HEK293 (cell line): ENCODE measurements around the gene GGA3.

Experiments used
- GLI2 ChIP-seq: fragments of 450-650 bp; formaldehyde crosslinking; IDR thresholded peaks from 2 replicates; pipeline ENCODE4; 2017; ENCODE audit warnings: missing biosample characterization, missing genetic modification characterization, low read depth, borderline replicate concordance
- MYNN ChIP-seq: fragments of 450-650 bp; formaldehyde crosslinking; IDR thresholded peaks from 2 replicates; pipeline ENCODE4 v1.5.1; 2016; ENCODE audit warnings: missing biosample characterization, missing genetic modification characterization, borderline replicate concordance
- SP2 ChIP-seq: fragments of 450-650 bp; formaldehyde crosslinking; IDR thresholded peaks from 2 replicates; pipeline ENCODE4 v1.5.1; 2016; ENCODE audit warnings: missing biosample characterization, missing genetic modification characterization
- ZBTB17 ChIP-seq: fragments of 450-650 bp; formaldehyde crosslinking; IDR thresholded peaks from 2 replicates; pipeline ENCODE4 v1.5.1; 2016; ENCODE audit warnings: missing biosample characterization, missing genetic modification characterization
- ZBTB48 ChIP-seq: fragments of 450-650 bp; formaldehyde crosslinking; IDR thresholded peaks from 2 replicates; pipeline ENCODE4 v1.5.1; 2016; ENCODE audit warnings: missing biosample characterization, missing genetic modification characterization
- ZBTB7A ChIP-seq: fragments of 450-650 bp; formaldehyde crosslinking; IDR thresholded peaks from 2 replicates; pipeline ENCODE4 v1.5.1; 2016; ENCODE audit warnings: low read depth, missing biosample characterization, missing genetic modification characterization
- ZFHX2 ChIP-seq: fragments of 450-650 bp; formaldehyde crosslinking; conservative IDR thresholded peaks from 2 replicates; pipeline ENCODE4 v1.5.1; 2016; ENCODE audit warnings: missing biosample characterization, missing genetic modification characterization
- ZIC2 ChIP-seq: fragments of 450-650 bp; formaldehyde crosslinking; IDR thresholded peaks from 2 replicates; pipeline ENCODE4 v1.5.1; 2016; ENCODE audit warnings: missing biosample characterization, missing genetic modification characterization
- ZNF132 ChIP-seq: fragments of 450-650 bp; formaldehyde crosslinking; IDR thresholded peaks from 2 replicates; pipeline ENCODE4 v1.5.1; 2017; ENCODE audit warnings: missing biosample characterization, missing genetic modification characterization, borderline replicate concordance
- ZNF138 ChIP-seq: fragments of 450-650 bp; formaldehyde crosslinking; IDR thresholded peaks from 2 replicates; pipeline ENCODE4 v1.5.1; 2016; ENCODE audit warnings: missing biosample characterization, missing genetic modification characterization, borderline replicate concordance
- ZNF155 ChIP-seq: fragments of 450-650 bp; formaldehyde crosslinking; IDR thresholded peaks from 2 replicates; pipeline ENCODE4 v1.5.1; 2016; ENCODE audit warnings: missing biosample characterization, missing genetic modification characterization
- ZNF16 ChIP-seq: fragments of 450-650 bp; formaldehyde crosslinking; IDR thresholded peaks from 2 replicates; pipeline ENCODE4 v1.5.1; 2016; ENCODE audit warnings: low read depth, missing biosample characterization, missing genetic modification characterization
- ZNF202 ChIP-seq: fragments of 450-650 bp; formaldehyde crosslinking; IDR thresholded peaks from 2 replicates; pipeline ENCODE4 v1.5.1; 2016; ENCODE audit warnings: missing biosample characterization, missing genetic modification characterization, borderline replicate concordance
- ZNF223 ChIP-seq: fragments of 450-650 bp; formaldehyde crosslinking; IDR thresholded peaks from 2 replicates; pipeline ENCODE4 v1.5.1; 2016; ENCODE audit warnings: missing biosample characterization, missing genetic modification characterization
- ZNF311 ChIP-seq: fragments of 450-650 bp; formaldehyde crosslinking; IDR thresholded peaks from 2 replicates; pipeline ENCODE4 v1.5.1; 2017; ENCODE audit warnings: missing biosample characterization, missing genetic modification characterization, borderline replicate concordance
- ZNF423 ChIP-seq: fragments of 450-650 bp; formaldehyde crosslinking; IDR thresholded peaks from 2 replicates; pipeline ENCODE4 v1.5.1; 2016; ENCODE audit warnings: missing biosample characterization, missing genetic modification characterization
- ZNF514 ChIP-seq: fragments of 450-650 bp; formaldehyde crosslinking; IDR thresholded peaks from 2 replicates; pipeline ENCODE4 v1.5.1; 2016; ENCODE audit warnings: missing biosample characterization, missing genetic modification characterization
- ZNF670 ChIP-seq: fragments of 450-650 bp; formaldehyde crosslinking; IDR thresholded peaks from 2 replicates; pipeline ENCODE4 v1.5.1; 2016; ENCODE audit warnings: missing biosample characterization, missing genetic modification characterization, low read depth
- ZNF701 ChIP-seq: fragments of 450-650 bp; formaldehyde crosslinking; IDR thresholded peaks from 2 replicates; pipeline ENCODE4 v1.5.1; 2016; ENCODE audit warnings: missing biosample characterization, missing genetic modification characterization
- ZNF837 ChIP-seq: fragments of 450-650 bp; formaldehyde crosslinking; IDR thresholded peaks from 2 replicates; pipeline ENCODE4 v1.5.1; 2016; ENCODE audit warnings: missing biosample characterization, missing genetic modification characterization
- TF ChIP-seq, protein P1 (sequence below): fragments of 450-650 bp; formaldehyde crosslinking; IDR thresholded peaks from 2 replicates; pipeline ENCODE4 v1.5.1; 2016; ENCODE audit warnings: missing biosample characterization, missing genetic modification characterization, borderline replicate concordance
- TF ChIP-seq, protein P2 (sequence below): fragments of 450-650 bp; formaldehyde crosslinking; IDR thresholded peaks from 2 replicates; pipeline ENCODE4 v1.5.1; 2016; ENCODE audit warnings: missing biosample characterization, missing genetic modification characterization
- TF ChIP-seq, protein P3 (sequence below): fragments of 450-650 bp; formaldehyde crosslinking; IDR thresholded peaks from 2 replicates; pipeline ENCODE4 v1.5.1; 2016; ENCODE audit warnings: missing biosample characterization, missing genetic modification characterization
- TF ChIP-seq, protein P4 (sequence below): fragments of 450-650 bp; formaldehyde crosslinking; IDR thresholded peaks from 2 replicates; pipeline ENCODE4 v1.5.1; 2016; ENCODE audit warnings: missing biosample characterization, missing genetic modification characterization
- TF ChIP-seq, protein P5 (sequence below): fragments of 450-650 bp; formaldehyde crosslinking; IDR thresholded peaks from 2 replicates; pipeline ENCODE4 v1.5.1; 2016; ENCODE audit warnings: missing biosample characterization, missing genetic modification characterization
- TF ChIP-seq, protein P6 (sequence below): fragments of 450-650 bp; formaldehyde crosslinking; IDR thresholded peaks from 2 replicates; pipeline ENCODE4 v1.5.1; 2016; ENCODE audit warnings: missing biosample characterization, missing genetic modification characterization

Gene GGA3

DNA sequence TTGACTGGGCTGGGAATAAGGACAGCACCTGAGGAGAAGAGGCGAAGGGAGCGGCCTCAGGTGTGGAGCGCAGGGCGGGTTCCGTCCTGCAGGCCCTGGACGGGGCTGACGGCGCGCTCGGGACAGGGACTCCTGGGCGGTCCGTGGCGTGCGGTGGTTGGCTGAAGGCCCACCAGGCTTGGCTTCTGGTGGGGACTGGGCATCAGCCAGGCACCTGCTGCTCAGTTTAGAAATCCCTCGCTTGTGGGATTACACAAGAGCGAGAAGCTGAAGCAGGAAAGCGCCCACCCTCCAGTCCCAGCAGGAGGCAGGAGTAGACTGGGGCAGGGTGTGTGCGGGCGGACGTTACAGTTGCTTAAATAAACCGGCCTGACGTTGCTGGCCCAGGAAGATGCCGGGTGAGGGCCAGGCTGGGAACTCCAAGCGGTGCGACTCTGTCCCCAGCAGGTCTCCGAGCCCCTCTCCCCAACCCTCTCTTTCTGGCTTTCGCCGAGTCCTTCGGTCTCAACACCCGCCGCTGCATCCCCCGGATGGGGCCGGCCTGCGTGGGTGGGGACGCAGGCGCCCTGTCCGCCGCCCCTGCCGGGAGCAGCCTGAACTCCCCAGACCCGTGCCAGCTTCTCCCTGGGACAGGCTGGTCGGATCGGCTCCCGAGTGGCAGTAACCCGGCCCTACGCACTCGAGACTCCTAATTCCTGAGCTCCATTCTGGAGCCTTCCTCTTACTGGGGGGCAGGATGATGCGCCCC lies 9.0 kb upstream of the GGA3 start (continued):
- TF ChIP-seq, protein P1, sequence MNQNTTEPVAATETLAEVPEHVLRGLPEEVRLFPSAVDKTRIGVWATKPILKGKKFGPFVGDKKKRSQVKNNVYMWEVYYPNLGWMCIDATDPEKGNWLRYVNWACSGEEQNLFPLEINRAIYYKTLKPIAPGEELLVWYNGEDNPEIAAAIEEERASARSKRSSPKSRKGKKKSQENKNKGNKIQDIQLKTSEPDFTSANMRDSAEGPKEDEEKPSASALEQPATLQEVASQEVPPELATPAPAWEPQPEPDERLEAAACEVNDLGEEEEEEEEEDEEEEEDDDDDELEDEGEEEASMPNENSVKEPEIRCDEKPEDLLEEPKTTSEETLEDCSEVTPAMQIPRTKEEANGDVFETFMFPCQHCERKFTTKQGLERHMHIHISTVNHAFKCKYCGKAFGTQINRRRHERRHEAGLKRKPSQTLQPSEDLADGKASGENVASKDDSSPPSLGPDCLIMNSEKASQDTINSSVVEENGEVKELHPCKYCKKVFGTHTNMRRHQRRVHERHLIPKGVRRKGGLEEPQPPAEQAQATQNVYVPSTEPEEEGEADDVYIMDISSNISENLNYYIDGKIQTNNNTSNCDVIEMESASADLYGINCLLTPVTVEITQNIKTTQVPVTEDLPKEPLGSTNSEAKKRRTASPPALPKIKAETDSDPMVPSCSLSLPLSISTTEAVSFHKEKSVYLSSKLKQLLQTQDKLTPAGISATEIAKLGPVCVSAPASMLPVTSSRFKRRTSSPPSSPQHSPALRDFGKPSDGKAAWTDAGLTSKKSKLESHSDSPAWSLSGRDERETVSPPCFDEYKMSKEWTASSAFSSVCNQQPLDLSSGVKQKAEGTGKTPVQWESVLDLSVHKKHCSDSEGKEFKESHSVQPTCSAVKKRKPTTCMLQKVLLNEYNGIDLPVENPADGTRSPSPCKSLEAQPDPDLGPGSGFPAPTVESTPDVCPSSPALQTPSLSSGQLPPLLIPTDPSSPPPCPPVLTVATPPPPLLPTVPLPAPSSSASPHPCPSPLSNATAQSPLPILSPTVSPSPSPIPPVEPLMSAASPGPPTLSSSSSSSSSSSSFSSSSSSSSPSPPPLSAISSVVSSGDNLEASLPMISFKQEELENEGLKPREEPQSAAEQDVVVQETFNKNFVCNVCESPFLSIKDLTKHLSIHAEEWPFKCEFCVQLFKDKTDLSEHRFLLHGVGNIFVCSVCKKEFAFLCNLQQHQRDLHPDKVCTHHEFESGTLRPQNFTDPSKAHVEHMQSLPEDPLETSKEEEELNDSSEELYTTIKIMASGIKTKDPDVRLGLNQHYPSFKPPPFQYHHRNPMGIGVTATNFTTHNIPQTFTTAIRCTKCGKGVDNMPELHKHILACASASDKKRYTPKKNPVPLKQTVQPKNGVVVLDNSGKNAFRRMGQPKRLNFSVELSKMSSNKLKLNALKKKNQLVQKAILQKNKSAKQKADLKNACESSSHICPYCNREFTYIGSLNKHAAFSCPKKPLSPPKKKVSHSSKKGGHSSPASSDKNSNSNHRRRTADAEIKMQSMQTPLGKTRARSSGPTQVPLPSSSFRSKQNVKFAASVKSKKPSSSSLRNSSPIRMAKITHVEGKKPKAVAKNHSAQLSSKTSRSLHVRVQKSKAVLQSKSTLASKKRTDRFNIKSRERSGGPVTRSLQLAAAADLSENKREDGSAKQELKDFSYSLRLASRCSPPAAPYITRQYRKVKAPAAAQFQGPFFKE (tag by site-specific recombination): no peak
- TF ChIP-seq ZNF16 (tag by site-specific recombination) (no peak), ZNF837 (tag by site-specific recombination) (no peak), ZNF311 (no peak), ZIC2 (tag by site-specific recombination) (peak; percentile 83), ZNF155 (tag by site-specific recombination) (no peak), GLI2 (tag by site-specific recombination) (no peak), ZNF423 (tag by site-specific recombination) (peak; percentile 37; the same call in 1 of the 2 replicates), ZNF202 (tag by site-specific recombination) (no peak), SP2 (tag by site-specific recombination) (peak; percentile 68), ZBTB7A (tag by site-specific recombination) (no peak), ZNF514 (tag by site-specific recombination) (no peak), ZNF223 (tag by site-specific recombination) (no peak), ZBTB17 (tag by site-specific recombination) (peak; percentile 69), ZBTB48 (tag by site-specific recombination) (peak; percentile 65; the same call in 1 of the 2 replicates), ZNF132 (tag by site-specific recombination) (no peak), ZNF701 (no peak), ZNF670 (tag by site-specific recombination) (no peak), ZNF138 (tag by site-specific recombination) (no peak), ZFHX2 (tag by site-specific recombination) (peak; percentile 95), MYNN (tag by site-specific recombination) (no peak)
- TF ChIP-seq, protein P2, sequence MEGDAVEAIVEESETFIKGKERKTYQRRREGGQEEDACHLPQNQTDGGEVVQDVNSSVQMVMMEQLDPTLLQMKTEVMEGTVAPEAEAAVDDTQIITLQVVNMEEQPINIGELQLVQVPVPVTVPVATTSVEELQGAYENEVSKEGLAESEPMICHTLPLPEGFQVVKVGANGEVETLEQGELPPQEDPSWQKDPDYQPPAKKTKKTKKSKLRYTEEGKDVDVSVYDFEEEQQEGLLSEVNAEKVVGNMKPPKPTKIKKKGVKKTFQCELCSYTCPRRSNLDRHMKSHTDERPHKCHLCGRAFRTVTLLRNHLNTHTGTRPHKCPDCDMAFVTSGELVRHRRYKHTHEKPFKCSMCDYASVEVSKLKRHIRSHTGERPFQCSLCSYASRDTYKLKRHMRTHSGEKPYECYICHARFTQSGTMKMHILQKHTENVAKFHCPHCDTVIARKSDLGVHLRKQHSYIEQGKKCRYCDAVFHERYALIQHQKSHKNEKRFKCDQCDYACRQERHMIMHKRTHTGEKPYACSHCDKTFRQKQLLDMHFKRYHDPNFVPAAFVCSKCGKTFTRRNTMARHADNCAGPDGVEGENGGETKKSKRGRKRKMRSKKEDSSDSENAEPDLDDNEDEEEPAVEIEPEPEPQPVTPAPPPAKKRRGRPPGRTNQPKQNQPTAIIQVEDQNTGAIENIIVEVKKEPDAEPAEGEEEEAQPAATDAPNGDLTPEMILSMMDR: peak; percentile 67
- TF ChIP-seq, protein P3, sequence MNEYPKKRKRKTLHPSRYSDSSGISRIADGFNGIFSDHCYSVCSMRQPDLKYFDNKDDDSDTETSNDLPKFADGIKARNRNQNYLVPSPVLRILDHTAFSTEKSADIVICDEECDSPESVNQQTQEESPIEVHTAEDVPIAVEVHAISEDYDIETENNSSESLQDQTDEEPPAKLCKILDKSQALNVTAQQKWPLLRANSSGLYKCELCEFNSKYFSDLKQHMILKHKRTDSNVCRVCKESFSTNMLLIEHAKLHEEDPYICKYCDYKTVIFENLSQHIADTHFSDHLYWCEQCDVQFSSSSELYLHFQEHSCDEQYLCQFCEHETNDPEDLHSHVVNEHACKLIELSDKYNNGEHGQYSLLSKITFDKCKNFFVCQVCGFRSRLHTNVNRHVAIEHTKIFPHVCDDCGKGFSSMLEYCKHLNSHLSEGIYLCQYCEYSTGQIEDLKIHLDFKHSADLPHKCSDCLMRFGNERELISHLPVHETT (tag by site-specific recombination): 0 out of 2 replicates have a peak, but pooled peaks have one; percentile 68
- TF ChIP-seq, protein P4, sequence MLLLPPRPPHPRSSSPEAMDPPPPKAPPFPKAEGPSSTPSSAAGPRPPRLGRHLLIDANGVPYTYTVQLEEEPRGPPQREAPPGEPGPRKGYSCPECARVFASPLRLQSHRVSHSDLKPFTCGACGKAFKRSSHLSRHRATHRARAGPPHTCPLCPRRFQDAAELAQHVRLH (tag by site-specific recombination): no peak
- TF ChIP-seq, protein P5, sequence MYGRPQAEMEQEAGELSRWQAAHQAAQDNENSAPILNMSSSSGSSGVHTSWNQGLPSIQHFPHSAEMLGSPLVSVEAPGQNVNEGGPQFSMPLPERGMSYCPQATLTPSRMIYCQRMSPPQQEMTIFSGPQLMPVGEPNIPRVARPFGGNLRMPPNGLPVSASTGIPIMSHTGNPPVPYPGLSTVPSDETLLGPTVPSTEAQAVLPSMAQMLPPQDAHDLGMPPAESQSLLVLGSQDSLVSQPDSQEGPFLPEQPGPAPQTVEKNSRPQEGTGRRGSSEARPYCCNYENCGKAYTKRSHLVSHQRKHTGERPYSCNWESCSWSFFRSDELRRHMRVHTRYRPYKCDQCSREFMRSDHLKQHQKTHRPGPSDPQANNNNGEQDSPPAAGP (tag by site-specific recombination): peak; percentile 72
- TF ChIP-seq, protein P6, sequence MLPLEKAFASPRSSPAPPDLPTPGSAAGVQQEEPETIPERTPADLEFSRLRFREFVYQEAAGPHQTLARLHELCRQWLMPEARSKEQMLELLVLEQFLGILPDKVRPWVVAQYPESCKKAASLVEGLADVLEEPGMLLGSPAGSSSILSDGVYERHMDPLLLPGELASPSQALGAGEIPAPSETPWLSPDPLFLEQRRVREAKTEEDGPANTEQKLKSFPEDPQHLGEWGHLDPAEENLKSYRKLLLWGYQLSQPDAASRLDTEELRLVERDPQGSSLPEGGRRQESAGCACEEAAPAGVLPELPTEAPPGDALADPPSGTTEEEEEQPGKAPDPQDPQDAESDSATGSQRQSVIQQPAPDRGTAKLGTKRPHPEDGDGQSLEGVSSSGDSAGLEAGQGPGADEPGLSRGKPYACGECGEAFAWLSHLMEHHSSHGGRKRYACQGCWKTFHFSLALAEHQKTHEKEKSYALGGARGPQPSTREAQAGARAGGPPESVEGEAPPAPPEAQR (tag by site-specific recombination): no peak
